GM21786 (cell line): Measurements from ENCODE around the gene TMEM139.

Experiments used
- ATAC-seq: cut with Tn5 transposase; IDR thresholded peaks from one replicate; pipeline ENCODE4 v1.9.1; 2021; ENCODE audit not compliant: unreplicated experiment

The TMEM139 gene

GRCh38 chr7:143321734-143322133, 37.0 kb downstream of the TMEM139 start:
- ATAC-seq, result no peak

- ATAC-seq, result no peak
These were observed 38.2 kb downstream of the TMEM139 start for GRCh38 chr7:143322760-143323633.

GRCh38 chr7:143323653-143324052, 38.9 kb downstream of the TMEM139 start:
- ATAC-seq, result no peak

GRCh38 chr7:143325240-143325639, 40.5 kb downstream of the TMEM139 start:
- no peak for ATAC-seq

- no peak for ATAC-seq
These were observed 43.1 kb downstream of the TMEM139 start for GRCh38 chr7:143327903-143328302.

- ATAC-seq, result no peak
These were observed 44.9 kb downstream of the TMEM139 start for GRCh38 chr7:143329471-143330170.

GRCh38 chr7:143331179-143331801, 46.5 kb downstream of the TMEM139 start:
- no peak for ATAC-seq

GRCh38 chr7:143334244-143334643, 49.5 kb downstream of the TMEM139 start:
- ATAC-seq, result no peak

GRCh38 chr7:143337216-143337615, 52.5 kb downstream of the TMEM139 start:
- no peak for ATAC-seq
